DND-41 (cell line): Measurements from ENCODE around the gene IMP4.

Experiments used
- ATAC-seq: fragments of 200-7000 bp; cut with Tn5 transposase; 3 replicates; pipeline ENCODE4 v1.9.1; 2021; ENCODE audit warnings: low read depth; ENCODE audit not compliant: insufficient read depth
- DNase-seq: peaks from one replicate; pipeline ENCODE4 v3.0.0-alpha.2; 2020
- H2AFZ ChIP-seq: 2 replicates; pipeline ENCODE4 v1.6.0; 2012; ENCODE audit warnings: low read depth, low read length
- H3K27ac ChIP-seq: 2 replicates; pipeline ENCODE4 v1.5.1; 2012; ENCODE audit warnings: low read length, inconsistent platforms
- H3K27me3 ChIP-seq: fragments of 200-600 bp; sonication (generic); 2 replicates; pipeline ENCODE4 v1.6.0; 2012; ENCODE audit warnings: low read length, mild to moderate bottlenecking, inconsistent platforms; ENCODE audit not compliant: insufficient read depth, poor library complexity
- H3K36me3 ChIP-seq: 2 replicates; pipeline ENCODE4 v1.5.1; 2012; ENCODE audit warnings: low read length, inconsistent platforms; ENCODE audit not compliant: insufficient read depth
- H3K4me1 ChIP-seq: 2 replicates; pipeline ENCODE4 v1.5.1; 2012; ENCODE audit warnings: mild to moderate bottlenecking, low read length; ENCODE audit not compliant: insufficient read depth
- H3K4me2 ChIP-seq: 2 replicates; pipeline ENCODE4 v1.6.0; 2012; ENCODE audit warnings: mild to moderate bottlenecking, moderate library complexity, low read length, inconsistent platforms; ENCODE audit not compliant: insufficient read depth
- H3K4me3 ChIP-seq, 2 experiments: fragments of 200-600 bp in 1 of 2; shearing (Covaris generic) in 1 of 2; 2 replicates each; pipeline ENCODE4 v1.5.1; 2012 to 2016; ENCODE audit warnings: inconsistent platforms in 2 of 2, low read length in 2 of 2, mild to moderate bottlenecking in 2 of 2, low read depth in 1 of 2, moderate library complexity in 1 of 2
- H3K79me2 ChIP-seq: 2 replicates; pipeline ENCODE4 v1.6.0; 2012; ENCODE audit warnings: low read length, inconsistent platforms; ENCODE audit not compliant: insufficient read depth
- H3K9ac ChIP-seq: 2 replicates; pipeline ENCODE4 v1.6.0; 2012; ENCODE audit warnings: low read depth, mild to moderate bottlenecking, inconsistent platforms, low read length, moderate library complexity
- H3K9me3 ChIP-seq: 2 replicates; pipeline ENCODE4 v1.5.1; 2012; ENCODE audit warnings: low read length, moderate library complexity, mild to moderate bottlenecking, inconsistent platforms; ENCODE audit not compliant: insufficient read depth, severe bottlenecking
- H4K20me1 ChIP-seq: 2 replicates; pipeline ENCODE4 v1.6.0; 2012; ENCODE audit warnings: low read length; ENCODE audit not compliant: insufficient read depth
- EZH2 ChIP-seq: IDR thresholded peaks from 3 replicates; pipeline ENCODE4 v1.6.1; 2012; ENCODE audit warnings: borderline replicate concordance, low read depth, mild to moderate bottlenecking, moderate library complexity, low read length, inconsistent platforms; ENCODE audit not compliant: severe bottlenecking
- TF ChIP-seq, protein P1 (sequence below): IDR thresholded peaks from 2 replicates; pipeline ENCODE4 v1.5.1; 2012; ENCODE audit warnings: borderline replicate concordance, low read length, moderate library complexity, mild to moderate bottlenecking; ENCODE audit not compliant: poor library complexity, severe bottlenecking; ENCODE audit errors: extremely low read depth

Gene IMP4

GRCh38 chr2:130359466-130359865, 16.8 kb downstream of the IMP4 start:
- H3K9me3 ChIP-seq, result no peaks in the 10 kb centered on the region
- no peak overlapping the region for H3K27ac ChIP-seq
- peaks cover 2% of the 10 kb centered on the region for H3K27me3 ChIP-seq
- no peak for TF ChIP-seq EZH2
- TF ChIP-seq, protein P1, sequence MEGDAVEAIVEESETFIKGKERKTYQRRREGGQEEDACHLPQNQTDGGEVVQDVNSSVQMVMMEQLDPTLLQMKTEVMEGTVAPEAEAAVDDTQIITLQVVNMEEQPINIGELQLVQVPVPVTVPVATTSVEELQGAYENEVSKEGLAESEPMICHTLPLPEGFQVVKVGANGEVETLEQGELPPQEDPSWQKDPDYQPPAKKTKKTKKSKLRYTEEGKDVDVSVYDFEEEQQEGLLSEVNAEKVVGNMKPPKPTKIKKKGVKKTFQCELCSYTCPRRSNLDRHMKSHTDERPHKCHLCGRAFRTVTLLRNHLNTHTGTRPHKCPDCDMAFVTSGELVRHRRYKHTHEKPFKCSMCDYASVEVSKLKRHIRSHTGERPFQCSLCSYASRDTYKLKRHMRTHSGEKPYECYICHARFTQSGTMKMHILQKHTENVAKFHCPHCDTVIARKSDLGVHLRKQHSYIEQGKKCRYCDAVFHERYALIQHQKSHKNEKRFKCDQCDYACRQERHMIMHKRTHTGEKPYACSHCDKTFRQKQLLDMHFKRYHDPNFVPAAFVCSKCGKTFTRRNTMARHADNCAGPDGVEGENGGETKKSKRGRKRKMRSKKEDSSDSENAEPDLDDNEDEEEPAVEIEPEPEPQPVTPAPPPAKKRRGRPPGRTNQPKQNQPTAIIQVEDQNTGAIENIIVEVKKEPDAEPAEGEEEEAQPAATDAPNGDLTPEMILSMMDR, result no peak
- no peaks in the 10 kb centered on the region for H4K20me1 ChIP-seq
- H3K79me2 ChIP-seq, result no peaks in the 10 kb centered on the region
- H3K36me3 ChIP-seq, result no peaks in the 10 kb centered on the region
- H2AFZ ChIP-seq, result no peak overlapping the region
- H3K4me3 ChIP-seq, result no peak overlapping the region
- ATAC-seq (no peak), DNase-seq (no peak)
- no peak overlapping the region for H3K4me2 ChIP-seq
- H3K9ac ChIP-seq, result no peak overlapping the region
- no peaks in the 10 kb centered on the region for H3K4me1 ChIP-seq

GRCh38 chr2:130363479-130363878, 20.8 kb downstream of the IMP4 start:
- Histone ChIP-seq H3K9ac (no peak overlapping the region), H2AFZ (no peak overlapping the region), H3K4me1 (no peaks in the 10 kb centered on the region), H3K79me2 (no peaks in the 10 kb centered on the region), H3K27ac (no peak overlapping the region), H3K9me3 (no peaks in the 10 kb centered on the region), H3K27me3 (peaks cover 2% of the 10 kb centered on the region), H4K20me1 (no peaks in the 10 kb centered on the region), H3K4me2 (no peak overlapping the region), H3K4me3 (no peak overlapping the region), H3K36me3 (no peaks in the 10 kb centered on the region)
- DNase-seq (no peak), ATAC-seq (no peak)
- TF ChIP-seq, protein P1, result no peak
- no peak for TF ChIP-seq EZH2

DNA sequence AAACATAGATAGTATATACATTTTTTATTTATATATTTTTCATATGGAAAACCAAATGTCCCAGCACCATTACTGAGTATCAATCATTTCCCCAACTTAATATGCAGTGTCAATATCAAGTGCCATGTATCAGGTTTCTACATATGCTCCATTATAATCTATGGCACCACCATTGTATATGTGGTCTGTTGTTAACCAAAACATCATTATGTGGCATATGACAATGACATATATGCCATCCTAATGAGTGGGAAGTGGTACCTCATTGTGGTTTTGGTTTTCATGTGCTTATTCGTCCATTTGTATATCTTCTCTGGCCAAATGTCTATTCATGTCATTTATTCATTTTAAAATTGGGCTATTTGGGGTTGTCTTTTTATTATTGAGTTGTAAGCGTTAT, 22.4 kb downstream of the IMP4 start:
- Histone ChIP-seq H3K27me3 (peaks cover 2% of the 10 kb centered on the region), H3K9ac (no peak overlapping the region), H3K4me1 (no peaks in the 10 kb centered on the region), H3K4me3 (no peak overlapping the region), H4K20me1 (no peaks in the 10 kb centered on the region), H3K36me3 (no peaks in the 10 kb centered on the region), H3K4me2 (no peak overlapping the region), H3K79me2 (no peaks in the 10 kb centered on the region), H3K9me3 (no peaks in the 10 kb centered on the region), H2AFZ (no peak overlapping the region), H3K27ac (no peak overlapping the region)
- TF ChIP-seq EZH2, result no peak
- TF ChIP-seq, protein P1, result no peak
- ATAC-seq, result no peak
- no peak for DNase-seq

- H3K79me2 ChIP-seq, result no peaks in the 10 kb centered on the region
- H3K27ac ChIP-seq, result no peak overlapping the region
- H3K4me2 ChIP-seq, result no peak overlapping the region
- no peak overlapping the region for H2AFZ ChIP-seq
- H3K36me3 ChIP-seq, result no peaks in the 10 kb centered on the region
- peaks cover 2% of the 10 kb centered on the region for H3K4me1 ChIP-seq
- no peaks in the 10 kb centered on the region for H4K20me1 ChIP-seq
- H3K9me3 ChIP-seq, result no peaks in the 10 kb centered on the region
- ATAC-seq, result no peak
- no peak for DNase-seq
- H3K9ac ChIP-seq, result no peak overlapping the region
- no peaks in the 10 kb centered on the region for H3K27me3 ChIP-seq
- H3K4me3 ChIP-seq, result no peak overlapping the region
- no peak for TF ChIP-seq EZH2
- TF ChIP-seq, protein P1, result no peak
Observed at GRCh38 chr2:130365963-130366362, 23.3 kb downstream of the IMP4 start.
